RPMI7951 (cell line): Measurements from ENCODE around the gene FAM234A. TPM values are rescaled to one million over a fixed set of nuclear protein-coding genes. Genes with fewer than 3 reads are reported as not detected.

ENCODE experiments used
- DNase-seq: peaks from one replicate; pipeline ENCODE4 v3.0.0-alpha.2; 2012; ENCODE audit warnings: low read depth
- total RNA-seq: library from RNA; depleted of rRNA; stranded (reverse); fragments of >200 nt; shearing (Covaris generic); gene quantifications from 2 replicates; pipeline ENCODE4 v1.2.3, GENCODE V29; 2014; rRNA removed

The FAM234A gene
- total RNA-seq, 1 experiment from 2014 or later, result 38.1 TPM

DNA sequence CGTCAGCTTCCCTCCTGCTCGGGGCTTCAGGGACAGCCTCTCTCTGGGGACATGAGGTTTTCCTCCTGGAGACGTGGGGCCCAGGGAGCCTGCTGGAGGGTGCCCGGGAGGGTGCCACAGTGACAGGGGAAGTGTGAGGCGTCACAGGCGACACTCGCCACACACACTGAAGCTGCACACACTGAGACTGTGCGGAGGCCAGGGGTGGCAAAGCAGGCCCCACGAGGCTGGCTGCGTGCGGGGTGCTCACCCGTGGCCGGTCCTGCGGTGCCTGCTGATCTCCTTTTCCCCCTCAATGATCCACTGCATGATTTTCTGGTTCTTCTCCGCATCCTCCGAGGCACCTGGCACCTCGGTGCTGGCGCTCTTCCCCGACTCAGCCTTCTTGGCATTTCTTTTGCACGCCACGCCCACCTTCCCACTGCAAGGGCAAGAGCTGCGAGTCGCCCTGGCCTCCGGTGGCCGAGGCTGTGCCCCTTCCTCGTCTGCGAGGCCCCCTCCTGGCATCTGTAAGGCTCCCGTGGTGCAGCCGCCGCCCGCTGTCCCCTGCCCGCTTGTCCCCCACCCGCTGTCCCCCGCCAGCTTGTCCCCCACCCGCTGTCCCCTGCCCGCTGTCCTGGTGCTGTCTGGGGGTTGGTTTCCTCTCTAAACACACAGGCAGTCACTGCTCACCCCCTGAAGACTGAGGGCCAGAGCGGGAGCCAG lies 62.3 kb downstream of the FAM234A start:
- no peak for DNase-seq

GRCh38 chr16:297832-298231 lies 63.2 kb downstream of the FAM234A start:
- no peak for DNase-seq

GRCh38 chr16:301235-301634 lies 66.6 kb downstream of the FAM234A start:
- DNase-seq, result no peak

DNA sequence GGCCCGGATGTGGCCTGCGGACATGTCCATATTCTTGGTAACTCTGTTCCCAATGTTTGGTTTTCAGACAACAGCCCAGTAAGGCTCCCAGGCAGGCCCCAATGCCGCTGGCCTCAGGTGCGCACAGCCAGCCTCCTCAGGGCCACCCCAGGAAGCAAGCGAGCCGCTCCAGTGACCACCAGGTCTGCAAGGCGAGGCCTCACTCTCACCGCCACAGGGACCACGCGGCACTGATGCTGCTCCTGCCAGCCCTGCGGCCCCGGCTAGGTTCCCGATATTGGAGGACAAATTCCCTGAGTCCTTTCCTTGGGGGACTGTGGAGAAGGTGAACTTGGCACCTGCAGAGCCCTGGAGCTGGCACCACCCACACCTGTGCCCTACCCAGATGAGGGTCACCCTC lies 67.3 kb downstream of the FAM234A start:
- no peak for DNase-seq

DNA sequence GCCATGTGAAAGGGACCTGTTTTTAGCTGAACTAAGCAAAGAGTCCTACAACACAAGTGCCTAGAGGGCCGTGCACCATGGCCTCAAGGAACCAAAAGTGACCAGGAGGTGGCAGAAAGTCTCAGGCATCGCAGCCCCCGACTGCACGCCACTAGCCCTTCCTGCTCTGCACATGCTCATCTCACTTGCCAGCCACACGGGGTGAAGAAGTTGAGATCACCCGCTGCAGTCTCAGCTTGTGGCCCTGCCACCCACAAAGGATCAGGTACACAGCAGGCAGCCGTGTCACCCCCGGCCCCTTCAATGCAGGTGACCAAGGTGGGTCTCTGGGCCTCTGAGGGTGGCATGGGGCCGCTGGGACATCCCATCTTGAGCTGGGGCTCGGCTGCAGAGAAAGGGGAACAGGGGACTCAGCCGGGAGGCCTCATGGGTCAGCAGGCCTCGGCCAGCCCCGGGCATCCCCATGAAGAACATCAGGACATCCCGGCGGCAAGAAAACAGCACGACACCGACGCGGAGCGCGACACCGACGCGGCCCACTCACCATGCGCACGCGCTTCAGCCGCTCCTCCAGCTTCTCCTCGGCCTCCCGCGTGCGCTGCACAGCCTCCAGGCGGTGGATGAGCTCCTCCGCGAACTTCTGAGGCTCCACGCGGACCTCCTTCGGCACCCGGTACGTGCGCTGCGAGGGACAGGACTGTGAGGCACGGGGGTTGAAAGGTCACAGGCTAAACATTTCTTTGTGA lies 69.3 kb downstream of the FAM234A start:
- no peak for DNase-seq

DNA sequence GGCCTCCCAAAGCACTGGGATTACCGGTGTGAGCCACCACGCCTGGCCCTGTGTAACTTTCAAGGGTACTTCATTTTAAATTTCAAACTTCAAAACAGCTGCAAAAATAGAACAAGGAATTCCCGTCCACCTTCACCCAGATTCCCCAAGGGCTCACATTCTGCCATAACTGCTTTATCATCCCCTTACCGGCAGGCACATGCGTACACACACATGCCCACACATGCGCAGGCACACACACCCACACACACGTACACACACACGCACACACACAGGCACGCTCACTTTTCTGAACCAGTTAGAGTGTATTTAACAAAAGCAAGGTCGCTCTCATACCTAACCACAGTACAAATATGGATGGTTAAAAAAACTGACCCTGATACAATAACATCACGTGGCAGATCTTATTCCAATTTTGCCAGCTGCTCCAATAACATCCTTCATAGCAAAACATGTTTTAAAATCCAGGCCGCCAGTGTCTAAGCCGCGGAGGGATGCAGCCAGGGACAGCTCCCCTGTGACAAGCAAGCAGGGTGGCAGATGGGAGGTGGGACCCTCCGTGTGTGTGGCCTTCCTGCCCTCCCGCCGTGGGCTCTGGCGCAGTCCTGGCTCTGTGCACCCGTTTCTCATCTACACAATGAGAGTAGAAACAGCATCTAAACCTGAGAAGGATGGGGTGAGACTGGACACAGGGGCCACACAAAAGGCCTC lies 71.5 kb downstream of the FAM234A start:
- DNase-seq, result no peak

- DNase-seq, result no peak
Measured at GRCh38 chr16:306911-307370, 72.3 kb downstream of the FAM234A start.

- DNase-seq, result no peak
Measured at GRCh38 chr16:307691-308312, 73.2 kb downstream of the FAM234A start.

GRCh38 chr16:309476-309875 lies 74.9 kb downstream of the FAM234A start:
- DNase-seq, result no peak

DNA sequence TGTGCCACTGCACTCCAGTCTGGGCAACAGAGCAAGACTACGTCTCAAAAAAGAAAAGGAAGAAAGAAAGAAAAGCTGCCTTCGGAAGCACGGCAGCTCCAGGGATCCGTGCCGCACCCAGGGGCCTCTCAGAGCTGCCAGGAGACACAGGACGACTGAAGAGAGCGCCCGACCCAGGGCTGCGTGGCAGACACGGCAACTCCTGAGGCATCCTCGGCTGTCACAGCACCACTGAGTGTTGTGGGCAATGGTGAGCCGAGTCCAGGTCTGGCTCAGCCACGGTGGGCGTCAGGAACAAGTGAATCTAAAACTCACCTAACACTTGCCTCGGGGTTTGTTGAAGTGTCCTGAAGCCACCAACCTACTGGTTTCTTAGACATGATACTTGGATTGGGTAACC lies 77.1 kb downstream of the FAM234A start:
- DNase-seq, result no peak

- no peak for DNase-seq
Measured at GRCh38 chr16:314351-314750, 79.7 kb downstream of the FAM234A start.

DNA sequence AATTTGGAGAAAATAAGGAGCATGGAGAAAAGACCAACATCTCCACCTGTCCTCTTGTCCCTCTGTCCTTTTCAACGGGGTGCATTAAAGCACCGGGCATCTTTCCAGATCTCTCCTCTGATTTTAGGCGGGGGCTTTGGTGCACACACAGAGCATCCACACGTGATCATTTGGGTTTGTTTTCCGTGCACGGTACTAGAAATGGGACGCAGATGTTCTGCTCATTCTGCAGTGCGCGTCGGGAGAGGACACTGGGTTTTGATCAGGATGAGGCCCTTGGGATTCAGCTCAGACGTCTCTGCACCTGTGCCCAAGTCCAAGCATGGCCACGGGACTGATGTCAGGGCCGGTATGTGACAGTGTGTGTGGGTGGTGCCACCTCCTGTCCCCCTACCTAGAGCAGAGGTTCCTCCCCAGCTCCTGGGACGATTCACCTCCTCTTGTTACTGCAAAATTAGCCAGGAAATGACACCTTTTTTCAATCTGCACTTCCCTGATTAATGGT lies 80.2 kb downstream of the FAM234A start:
- no peak for DNase-seq

Other genes starting within 250 kb of the FAM234A start
- 7.2 and 12.7 TPM in 2 replicates for gene POLR3K, start 181.2 kb upstream of the FAM234A start, total RNA-seq
- gene SNRNP25, start 181.0 kb upstream of the FAM234A start, total RNA-seq, result 39.0 and 49.0 TPM in 2 replicates
- 14.6 and 19.9 TPM in 2 replicates for gene RHBDF1, start 162.2 kb upstream of the FAM234A start, total RNA-seq
- 80.5 and 88.8 TPM in 2 replicates for gene MPG, start 156.6 kb upstream of the FAM234A start, total RNA-seq
- gene NPRL3, start 96.1 kb upstream of the FAM234A start, total RNA-seq, result 4.6 and 6.0 TPM in 2 replicates
- gene HBZ, start 82.2 kb upstream of the FAM234A start, total RNA-seq, result not detected in 2 replicates
- gene HBM, start 68.8 kb upstream of the FAM234A start, total RNA-seq, result not detected in 2 replicates
- not detected in 2 replicates for gene HBA2, start 61.9 kb upstream of the FAM234A start, total RNA-seq
- gene HBA1, start 58.1 kb upstream of the FAM234A start, total RNA-seq, result not detected in 2 replicates
- not detected in 2 replicates for gene HBQ1, start 54.4 kb upstream of the FAM234A start, total RNA-seq
- gene LUC7L, start 5.4 kb upstream of the FAM234A start, total RNA-seq, result 16.8 and 17.2 TPM in 2 replicates
- gene RGS11, start 41.1 kb downstream of the FAM234A start, total RNA-seq, result not detected in 2 replicates
- not detected in 2 replicates for gene ARHGDIG, start 45.8 kb downstream of the FAM234A start, total RNA-seq
- gene PDIA2, start 48.3 kb downstream of the FAM234A start, total RNA-seq, result 0.84 TPM in 1 of 2 replicates, not detected in the other
- gene AXIN1, start 117.9 kb downstream of the FAM234A start, total RNA-seq, result 5.8 and 8.3 TPM in 2 replicates
- gene MRPL28, start 135.7 kb downstream of the FAM234A start, total RNA-seq, result 119 and 138 TPM in 2 replicates
- gene PGAP6, start 147.2 kb downstream of the FAM234A start, total RNA-seq, result 20.2 and 25.8 TPM in 2 replicates
- 72.3 and 76.0 TPM in 2 replicates for gene NME4, start 162.4 kb downstream of the FAM234A start, total RNA-seq
- 8.9 and 10.1 TPM in 2 replicates for gene DECR2, start 167.1 kb downstream of the FAM234A start, total RNA-seq
- 6.5 and 10.1 TPM in 2 replicates for gene RAB11FIP3, start 190.8 kb downstream of the FAM234A start, total RNA-seq